K562 (cell line): Measurements from ENCODE around the gene TCF12. TPM values are rescaled to one million over a fixed set of nuclear protein-coding genes. Genes with fewer than 3 reads are reported as not detected.

ENCODE experiments used
- ATAC-seq: fragments of 200-7000 bp; cut with Tn5 transposase; 3 replicates; pipeline ENCODE4 v1.9.1; 2020; ENCODE audit warnings: moderate library complexity
- BruUV-seq: library from RNA; stranded (reverse); fragments of 400-500 nt; replicated peaks from 2 replicates; lab custom pipeline; 2021; lab: Mats Ljungman, UMichigan
- CTCF ChIA-PET: fragments of 300-600 bp; formaldehyde crosslinking; extraction: SDS; loops from one replicate; lab custom pipeline; 2021; ENCODE audit warnings: low intra/inter-chr PET ratio; lab: Yijun Ruan, JAX
- POLR2A ChIA-PET: fragments of 300-600, 350-650 bp; sonication (Branson Sonifier 250); formaldehyde crosslinking; extraction: SDS; loops from one replicate; lab custom pipeline; 2021; ENCODE audit warnings: antibody characterized with exemption, inconsistent platforms; lab: Yijun Ruan, JAX
- DNase-seq, 4 experiments: peaks; one replicate each; pipeline versions ENCODE4 v3.0.0 to v3.0.0-alpha.2; 2011 to 2018; ENCODE audit warnings: low spot score in 3 of 4, mixed read lengths in 3 of 4; ENCODE audit errors: extremely low read depth in 1 of 4
- FAIRE-seq: peaks from 2 replicates; lab custom pipeline; 2011; peaks lifted over from hg19 to GRCh38; lab: Jason Lieb, UNC
- H2AFZ ChIP-seq: 2 replicates; pipeline ENCODE4 v1.6.0; 2011; ENCODE audit warnings: low read depth, low read length, control low read depth, inconsistent platforms
- H3K27ac ChIP-seq: fragments of 200-600 bp; 3 replicates; pipeline ENCODE4 v1.8.0; 2011; ENCODE audit warnings: low read depth, mild to moderate bottlenecking, control low read depth, inconsistent platforms, low read length, moderate library complexity, mixed read lengths; ENCODE audit errors: extremely low read depth
- H3K27me3 ChIP-seq, 2 experiments: fragments of 300-600 bp in 1 of 2; 2 replicates in 1 of 2; 3 replicates in 1 of 2; pipeline versions ENCODE4 v1.6.0 to v1.8.0; 2011; ENCODE audit warnings: inconsistent platforms in 2 of 2, low read length in 2 of 2, mild to moderate bottlenecking in 1 of 2, mixed read lengths in 1 of 2, moderate library complexity in 1 of 2; ENCODE audit not compliant: control insufficient read depth in 2 of 2, insufficient read depth in 2 of 2
- H3K36me3 ChIP-seq: fragments of 300-600 bp; 3 replicates; pipeline ENCODE4 v1.8.0; 2011; ENCODE audit warnings: mild to moderate bottlenecking, low read length, inconsistent platforms; ENCODE audit not compliant: control insufficient read depth, insufficient read depth
- H3K4me1 ChIP-seq, 2 experiments: fragments of 200-600 bp in 1 of 2; replicated peaks in 1 of 2; 2 replicates in 1 of 2; 3 replicates in 1 of 2; pipeline versions ENCODE4 v1.5.1 to v1.8.0; 2011; ENCODE audit warnings: inconsistent platforms in 2 of 2, low read length in 2 of 2, mild to moderate bottlenecking in 1 of 2, mixed read lengths in 1 of 2, moderate library complexity in 1 of 2; ENCODE audit not compliant: control insufficient read depth in 2 of 2, insufficient read depth in 2 of 2
- H3K4me2 ChIP-seq: 2 replicates; pipeline ENCODE4 v1.6.1; 2011; ENCODE audit warnings: low read length, control low read depth, inconsistent platforms, mixed read lengths; ENCODE audit not compliant: insufficient read depth
- H3K4me3 ChIP-seq: fragments of 200-600 bp; sonication (generic), shearing (Covaris generic); 2 replicates; pipeline ENCODE4 v1.5.1; 2016; ENCODE audit warnings: control low read depth, inconsistent platforms
- H3K79me2 ChIP-seq: fragments of 200-600 bp; 3 replicates; pipeline ENCODE4 v1.8.0; 2011; ENCODE audit warnings: low read length, inconsistent platforms; ENCODE audit not compliant: control insufficient read depth, insufficient read depth
- H3K9ac ChIP-seq, 2 experiments: 2 replicates each; pipeline versions ENCODE4 v1.6.0 to v1.6.1; 2011; ENCODE audit warnings: low read depth in 2 of 2, low read length in 2 of 2, control low read depth in 1 of 2, inconsistent platforms in 1 of 2, mild to moderate bottlenecking in 1 of 2, mixed read lengths in 1 of 2; ENCODE audit not compliant: insufficient read depth in 1 of 2
- H3K9me1 ChIP-seq: one replicate; pipeline ENCODE4 v1.6.0; 2011; ENCODE audit warnings: inconsistent platforms, mild to moderate bottlenecking, low read length, moderate library complexity; ENCODE audit not compliant: control insufficient read depth, insufficient read depth
- H3K9me3 ChIP-seq: replicated peaks from 2 replicates; pipeline ENCODE4 v1.5.1; 2011; ENCODE audit warnings: low read depth, low read length, inconsistent platforms; ENCODE audit not compliant: control insufficient read depth, insufficient read depth
- H4K20me1 ChIP-seq: replicated peaks from 2 replicates; pipeline ENCODE4 v1.6.1; 2011; ENCODE audit warnings: low read length, inconsistent platforms, mixed read lengths; ENCODE audit not compliant: control insufficient read depth, insufficient read depth
- CBX8 ChIP-seq: fragments of 200-600 bp; sonication (generic); IDR thresholded peaks from 2 replicates; pipeline ENCODE4 v1.6.1; 2012; ENCODE audit warnings: borderline replicate concordance, mixed run types, low read depth, mild to moderate bottlenecking, moderate library complexity, mixed read lengths, low read length, control low read depth, inconsistent platforms; ENCODE audit not compliant: poor library complexity, severe bottlenecking; ENCODE audit errors: extremely low read depth
- PCBP2 ChIP-seq: fragments of 200-400 bp; formaldehyde crosslinking; IDR thresholded peaks from 2 replicates; pipeline ENCODE4 v1.6.1; 2018; ENCODE audit warnings: low read length, low read depth, mild to moderate bottlenecking, moderate library complexity; ENCODE audit not compliant: poor library complexity, severe bottlenecking
- PHB ChIP-seq: fragments of 250-450 bp; sonication (Bioruptor Pico); IDR thresholded peaks from 2 replicates; pipeline ENCODE4 v1.5.0; 2021
- TAF7 ChIP-seq: fragments of 450-650 bp; IDR thresholded peaks from 2 replicates; pipeline ENCODE4 v1.6.1; 2016; ENCODE audit warnings: missing genetic modification characterization, missing compliant biosample characterization
- WGBS: fragments of 100-300 bp; shearing (Covaris generic); methylation state at CpG from one replicate; pipeline ENCODE4 v1.1.6; 2016; ENCODE audit warnings: low coverage, mixed read lengths; ENCODE audit not compliant: insufficient coverage; ENCODE audit errors: missing lambda C conversion rate; 5-methylcytosine and 5-hydroxymethylcytosine counted together
- in situ Hi-C: fragments of 300-500 bp; cut with MboI; formaldehyde crosslinking; loops from 4 replicates; pipeline ENCODE4 v1.15.0; 2018; ENCODE audit warnings: inconsistent platforms, mixed read lengths
- intact Hi-C: fragments of 100-400 bp; cut with micrococcal nuclease; formaldehyde crosslinking; loops from 2 replicates; pipeline ENCODE4 v1.14.2; 2022
- polyA plus RNA-seq, 8 experiments: library from polyadenylated mRNA; depleted of rRNA in 4 of 8; stranded (reverse) in 5 of 8; unstranded in 3 of 8; fragments of >200 nt; fragmentation: Nextera tagmentation in 2 of 8; fragmentation: Illumina TruSeq in 1 of 8; extraction: Ambion mirVana in 2 of 8; extraction: Trizol in 1 of 8; gene quantifications; 2 replicates each; pipeline versions ENCODE4 v1.2.1 to v1.2.3, GENCODE V29; 2011 to 2014; ENCODE audit warnings: inconsistent platforms in 1 of 8, missing spikeins in 1 of 8
- total RNA-seq, 7 experiments: library from RNA; depleted of rRNA in 6 of 7; stranded (reverse); fragments of >200 nt in 6 of 7; fragmentation: Illumina TruSeq in 2 of 7; extraction: Trizol in 2 of 7; gene quantifications; 2 replicates each; pipeline versions ENCODE4 v1.2.1 to v1.2.3, GENCODE V29; 2011 to 2021; ENCODE audit warnings: low replicate concordance in 1 of 7
- TF ChIP-seq, protein P1 (sequence below): fragments of 250-450 bp; sonication (Bioruptor Pico); IDR thresholded peaks from 2 replicates; pipeline ENCODE4 v1.8.0; 2021; ENCODE audit warnings: mild to moderate bottlenecking, moderate library complexity
- TF ChIP-seq, protein P2 (sequence below): fragments of 200-800 bp; sonication (Bioruptor generic); IDR thresholded peaks from 2 replicates; pipeline ENCODE4 v1.6.1; 2017; ENCODE audit warnings: missing genetic modification characterization, missing compliant biosample characterization

TCF12 gene
- total and polyA plus RNA-seq, 9 of the 15 experiments (the other 6 are each of a cell fraction or from before 2014, with no cell fraction given) = 10.5 to 132 (median 52.9) TPM

GRCh38 chr15:57028176-57028575 lies 109.7 kb downstream of the TCF12 start:
- 85% methylated on average over 7 of the region's 7 CpGs for WGBS
- Histone ChIP-seq H3K79me2 (peaks cover 83% of the 10 kb centered on the region), H4K20me1 (peaks cover 6% of the 10 kb centered on the region; the same call in 1 of the 2 replicates), H3K9me3 (no peaks in the 10 kb centered on the region), H2AFZ (no peak overlapping the region), H3K4me1 (peaks cover 0 to 13% of the 10 kb centered on the region in 2 experiments; a peak in 3 of 5 replicates), H3K27ac (no peak overlapping the region), H3K9me1 (no peaks in the 10 kb centered on the region), H3K36me3 (no peaks in the 10 kb centered on the region), H3K9ac (no peak overlapping the region), H3K4me3 (no peak overlapping the region), H3K27me3 (no peaks in the 10 kb centered on the region), H3K4me2 (no peak overlapping the region)
- ChIA-PET POLR2A (no interaction called here), CTCF (no interaction called here)
- FAIRE-seq = no peak
- BruUV-seq = no TSS peak
- in situ Hi-C loops (no loop called here), intact Hi-C loops (no loop called here)
- no peak for DNase-seq
- no peak for ATAC-seq
- TF ChIP-seq PCBP2 = no peak
- no peak for TF ChIP-seq TAF7 (tag)
- TF ChIP-seq PHB (CRISPR knock-in tag) = no peak
- TF ChIP-seq, protein P1, sequence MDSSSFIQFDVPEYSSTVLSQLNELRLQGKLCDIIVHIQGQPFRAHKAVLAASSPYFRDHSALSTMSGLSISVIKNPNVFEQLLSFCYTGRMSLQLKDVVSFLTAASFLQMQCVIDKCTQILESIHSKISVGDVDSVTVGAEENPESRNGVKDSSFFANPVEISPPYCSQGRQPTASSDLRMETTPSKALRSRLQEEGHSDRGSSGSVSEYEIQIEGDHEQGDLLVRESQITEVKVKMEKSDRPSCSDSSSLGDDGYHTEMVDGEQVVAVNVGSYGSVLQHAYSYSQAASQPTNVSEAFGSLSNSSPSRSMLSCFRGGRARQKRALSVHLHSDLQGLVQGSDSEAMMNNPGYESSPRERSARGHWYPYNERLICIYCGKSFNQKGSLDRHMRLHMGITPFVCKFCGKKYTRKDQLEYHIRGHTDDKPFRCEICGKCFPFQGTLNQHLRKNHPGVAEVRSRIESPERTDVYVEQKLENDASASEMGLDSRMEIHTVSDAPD (CRISPR knock-in tag) = no peak
- TF ChIP-seq, protein P2, sequence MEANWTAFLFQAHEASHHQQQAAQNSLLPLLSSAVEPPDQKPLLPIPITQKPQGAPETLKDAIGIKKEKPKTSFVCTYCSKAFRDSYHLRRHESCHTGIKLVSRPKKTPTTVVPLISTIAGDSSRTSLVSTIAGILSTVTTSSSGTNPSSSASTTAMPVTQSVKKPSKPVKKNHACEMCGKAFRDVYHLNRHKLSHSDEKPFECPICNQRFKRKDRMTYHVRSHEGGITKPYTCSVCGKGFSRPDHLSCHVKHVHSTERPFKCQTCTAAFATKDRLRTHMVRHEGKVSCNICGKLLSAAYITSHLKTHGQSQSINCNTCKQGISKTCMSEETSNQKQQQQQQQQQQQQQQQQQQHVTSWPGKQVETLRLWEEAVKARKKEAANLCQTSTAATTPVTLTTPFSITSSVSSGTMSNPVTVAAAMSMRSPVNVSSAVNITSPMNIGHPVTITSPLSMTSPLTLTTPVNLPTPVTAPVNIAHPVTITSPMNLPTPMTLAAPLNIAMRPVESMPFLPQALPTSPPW (CRISPR knock-in tag) = no peak
- TF ChIP-seq CBX8 = no peak
